Inflammatory macrophage treated with lipopolysaccharide for 1 hour (primary cell): ENCODE data around the gene SHISA6.

Experiments
- DNase-seq, 2 donors: peaks; one replicate each; pipeline ENCODE4 v3.0.0-alpha.2; 2020 to 2022

Gene SHISA6

DNA sequence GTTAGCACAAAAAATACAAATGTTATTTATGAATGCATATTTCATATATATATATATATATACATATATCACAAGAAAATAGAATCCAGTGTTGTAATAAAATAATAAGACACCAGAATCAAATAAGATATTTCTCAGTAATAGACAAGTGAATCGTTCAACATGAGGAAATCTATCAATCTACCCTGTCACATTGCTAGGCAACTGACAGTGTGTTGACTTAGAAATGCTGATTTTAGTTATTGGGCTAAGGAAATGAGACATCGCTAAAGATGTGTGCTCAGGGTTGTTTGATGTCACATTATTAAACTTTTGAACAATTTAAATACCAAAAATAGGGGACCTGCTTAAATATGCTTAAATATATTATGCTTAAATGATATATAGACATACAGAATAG, 307.4 kb downstream of the SHISA6 start:
- no peak for DNase-seq

DNA sequence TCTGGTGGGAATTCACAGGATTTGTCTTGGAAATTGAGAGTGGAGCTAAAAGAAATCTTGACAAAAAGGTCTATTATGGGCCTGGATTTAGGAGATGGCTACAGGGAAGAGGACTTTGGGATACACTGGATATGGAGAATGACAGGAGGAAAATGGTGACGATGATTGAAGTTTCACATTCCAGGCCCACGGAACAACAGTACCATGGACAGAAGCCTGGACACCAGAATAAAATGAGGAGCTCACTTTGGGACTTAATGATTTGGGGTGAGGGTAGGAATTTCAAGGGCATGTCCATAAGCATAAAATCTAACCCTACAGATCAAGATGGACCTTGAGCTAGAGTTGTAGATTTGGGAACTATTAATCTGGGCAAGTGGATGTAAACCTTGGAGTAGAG, 309.4 kb downstream of the SHISA6 start:
- DNase-seq, result no peak

DNA sequence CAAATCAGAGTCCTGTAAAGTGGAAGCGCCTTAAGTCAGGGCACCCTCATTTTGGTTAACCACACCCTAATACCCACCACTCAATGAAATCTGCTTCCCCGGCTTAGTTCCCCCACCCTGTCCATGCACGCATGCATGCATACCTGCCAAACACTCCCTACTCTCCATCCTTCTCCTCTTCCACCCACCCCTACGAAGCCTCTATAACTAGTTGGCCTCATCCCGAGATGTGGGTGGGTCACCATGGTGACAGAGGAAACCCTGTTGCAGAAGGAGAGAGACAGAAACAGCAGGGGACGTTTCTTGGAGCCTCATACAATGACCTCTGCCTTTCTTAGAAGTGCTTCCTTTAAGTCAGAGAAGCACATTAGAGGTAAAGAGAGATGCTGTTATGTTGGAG, 310.4 kb downstream of the SHISA6 start:
- no peak for DNase-seq

DNA sequence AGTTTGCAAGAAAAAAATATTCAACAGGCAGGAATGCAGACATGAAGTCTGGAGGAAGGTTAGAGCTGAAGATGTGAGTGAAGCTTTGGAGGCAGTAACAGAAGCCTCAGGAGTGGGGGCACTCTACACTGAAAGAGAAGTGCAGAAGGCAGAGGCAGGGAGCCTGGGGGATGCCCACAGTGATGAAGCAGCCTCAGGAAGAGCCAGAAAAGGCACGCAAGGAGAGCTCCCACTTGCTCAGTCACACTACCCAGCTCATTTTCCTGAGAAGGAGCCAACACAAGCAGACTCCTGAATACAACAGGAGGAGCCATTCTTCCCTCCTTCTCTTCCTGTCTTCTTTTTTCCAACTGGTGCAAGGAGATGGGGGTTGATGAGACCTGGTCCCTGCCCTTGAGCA, 312.1 kb downstream of the SHISA6 start:
- no peak for DNase-seq

DNA sequence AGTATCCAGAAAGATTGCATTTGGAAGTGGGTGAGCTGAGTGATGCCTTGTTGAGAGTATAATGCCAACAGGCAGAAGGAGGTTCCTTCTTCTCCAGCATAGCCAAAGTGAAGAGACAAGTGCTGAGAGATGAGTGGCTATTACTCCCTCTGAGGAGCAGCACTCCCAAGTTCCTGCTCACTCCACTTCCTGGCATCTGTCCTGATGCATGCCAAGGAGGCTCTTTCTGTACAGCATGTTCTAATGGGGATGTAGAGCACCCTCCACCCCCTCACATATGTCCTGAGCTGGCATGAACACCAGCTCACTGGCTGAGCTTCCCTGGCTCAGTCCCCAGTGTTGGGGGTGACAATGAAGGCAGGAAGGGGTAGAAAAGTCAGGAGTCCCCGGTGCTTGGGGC, 313.0 kb downstream of the SHISA6 start:
- no peak for DNase-seq

DNA sequence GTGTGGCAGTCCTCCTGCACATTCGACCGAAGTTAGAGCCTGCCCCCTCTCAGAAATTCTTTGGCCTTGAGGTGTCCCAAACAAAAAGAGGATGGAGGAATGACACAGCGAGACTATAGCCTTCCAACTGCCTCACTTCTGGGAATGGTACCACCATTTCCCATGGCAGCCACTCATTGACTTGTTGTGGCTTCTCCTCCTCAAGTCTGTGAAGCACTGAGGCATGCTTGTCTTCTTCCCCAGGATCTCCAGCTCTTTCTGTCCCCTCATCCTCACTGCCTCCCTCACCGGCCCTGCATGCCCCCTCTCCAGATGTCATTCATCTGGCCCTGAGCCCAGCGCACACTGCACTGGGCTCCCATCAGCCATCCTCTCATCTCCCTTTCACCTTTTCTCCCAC, 313.5 kb downstream of the SHISA6 start:
- no peak for DNase-seq

DNA sequence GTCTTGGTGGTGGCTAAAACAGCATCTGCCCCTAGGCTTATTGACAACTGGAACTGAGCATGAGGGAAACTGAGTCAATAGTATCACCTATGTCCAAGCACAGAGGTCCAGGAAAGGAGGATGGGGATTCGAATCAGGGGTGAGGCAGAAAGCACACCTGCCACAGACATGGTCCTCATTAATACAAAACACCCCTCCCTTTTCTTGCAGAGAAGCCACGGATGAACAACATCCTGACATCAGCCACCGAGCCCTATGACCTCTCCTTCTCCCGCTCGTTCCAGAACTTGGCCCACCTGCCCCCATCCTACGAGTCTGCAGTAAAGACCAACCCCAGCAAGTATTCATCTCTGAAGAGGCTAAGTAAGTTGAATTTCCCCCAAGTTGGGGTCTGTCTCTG, 314.5 kb downstream of the SHISA6 start:
- DNase-seq, result no peak

DNA sequence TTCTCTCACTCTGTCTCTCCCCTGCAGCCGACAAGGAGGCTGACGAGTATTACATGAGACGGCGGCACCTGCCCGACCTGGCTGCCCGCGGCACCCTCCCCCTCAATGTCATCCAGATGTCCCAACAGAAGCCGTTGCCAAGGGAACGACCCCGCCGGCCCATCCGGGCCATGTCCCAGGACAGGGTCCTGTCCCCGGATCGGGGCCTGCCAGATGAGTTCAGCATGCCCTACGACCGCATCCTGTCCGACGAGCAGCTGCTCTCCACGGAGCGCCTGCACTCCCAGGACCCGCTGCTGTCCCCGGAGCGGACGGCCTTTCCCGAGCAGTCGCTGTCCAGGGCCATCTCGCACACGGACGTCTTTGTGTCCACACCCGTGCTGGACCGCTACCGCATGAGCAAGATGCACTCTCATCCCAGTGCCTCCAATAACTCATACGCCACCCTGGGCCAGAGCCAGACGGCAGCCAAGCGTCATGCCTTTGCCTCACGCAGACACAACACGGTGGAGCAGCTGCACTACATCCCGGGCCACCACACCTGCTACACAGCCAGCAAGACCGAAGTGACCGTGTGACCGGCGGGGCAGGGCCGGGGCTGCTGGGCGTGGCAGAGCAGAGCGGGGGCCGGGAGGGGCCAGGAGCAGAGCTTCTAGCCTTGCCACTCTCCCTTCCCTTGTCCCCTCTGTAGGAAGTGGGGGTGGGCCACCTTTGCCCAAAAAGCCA, 316.9 kb downstream of the SHISA6 start:
- no peak for DNase-seq

DNA sequence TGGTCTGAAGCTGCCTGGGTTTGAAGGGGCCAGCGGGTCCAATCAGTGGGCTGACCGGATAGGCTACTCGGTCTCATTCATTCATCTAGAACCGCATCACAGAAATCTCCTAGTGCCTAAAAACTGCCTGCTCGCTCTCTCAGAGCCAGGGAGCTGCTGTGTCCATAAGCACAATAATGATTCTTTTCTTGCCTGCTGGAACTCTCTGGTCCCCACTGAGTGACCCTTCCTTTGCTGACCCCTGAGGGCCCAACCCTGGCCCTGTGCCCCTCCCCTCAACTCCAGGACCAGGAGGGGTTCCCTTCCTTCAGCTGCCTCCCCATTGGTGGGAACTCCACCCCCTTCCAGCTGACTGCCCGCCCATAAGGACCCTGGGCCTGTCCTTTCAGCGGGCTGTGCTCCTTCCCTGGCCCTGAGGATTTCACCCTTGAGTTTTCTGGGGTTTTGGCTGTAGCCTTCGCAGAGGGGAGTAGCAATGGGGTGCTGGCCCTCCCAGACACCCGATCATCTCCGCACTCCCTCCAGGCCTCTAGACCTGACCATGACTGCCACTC, 317.7 kb downstream of the SHISA6 start:
- DNase-seq, result no peak

DNA sequence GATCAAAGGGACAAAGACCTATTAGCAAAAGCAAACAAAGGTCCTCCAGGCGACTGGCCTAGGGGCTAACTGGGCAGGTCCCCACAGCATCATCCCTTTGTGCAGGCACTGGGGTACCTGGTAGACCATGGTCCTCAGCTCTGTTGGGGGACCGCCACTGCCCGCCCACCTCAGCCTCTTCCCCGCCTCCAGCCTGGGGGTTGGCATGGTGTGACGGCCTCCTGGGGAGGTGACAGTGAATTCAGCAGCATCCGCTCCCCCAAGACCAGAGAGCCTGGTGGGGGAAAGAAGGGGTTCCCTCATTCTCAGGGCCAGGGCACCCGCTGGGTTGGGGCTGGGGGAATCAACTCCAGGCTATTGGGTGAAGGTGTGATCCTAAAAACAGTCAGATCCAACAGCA, 318.6 kb downstream of the SHISA6 start:
- no peak for DNase-seq

DNA sequence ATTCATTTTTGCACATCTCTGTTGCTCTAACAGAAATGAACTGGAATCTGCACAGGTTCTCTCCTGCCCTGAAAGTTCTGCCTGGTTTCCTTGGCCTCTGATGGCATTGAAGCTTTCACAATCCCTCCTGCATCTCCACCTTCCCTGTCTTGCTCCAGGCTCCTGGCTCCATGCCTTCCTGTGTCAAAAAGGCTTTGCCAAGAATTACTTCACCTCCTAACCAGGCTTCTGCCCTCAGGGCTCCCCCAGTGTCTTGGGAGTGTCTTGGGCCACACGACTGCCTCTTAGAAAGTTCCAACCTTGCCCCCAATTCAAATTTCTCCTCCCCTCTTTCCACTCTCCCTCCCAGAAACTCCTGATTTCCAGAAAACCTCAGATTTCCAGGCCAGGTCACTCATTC, 320.3 kb downstream of the SHISA6 start:
- no peak for DNase-seq

DNA sequence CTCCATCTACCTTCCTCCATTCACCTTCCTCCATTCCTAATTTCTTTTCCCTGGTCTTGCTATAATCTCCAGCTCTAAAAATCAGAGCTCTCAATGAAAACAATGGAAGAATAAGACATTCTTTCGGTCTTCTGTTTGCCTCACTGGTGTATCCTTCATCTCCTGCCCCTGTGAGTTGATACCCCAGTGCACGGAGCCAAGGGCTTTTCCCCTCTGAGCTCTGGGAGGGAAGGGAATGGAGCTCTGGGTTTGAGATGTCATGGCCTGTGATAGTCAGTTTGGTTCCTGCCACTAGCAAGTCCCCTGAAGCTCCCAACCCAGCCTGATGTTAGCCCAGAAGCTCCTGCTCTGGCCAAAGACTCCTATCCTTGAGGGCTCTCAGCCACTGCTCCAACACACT, 320.7 kb downstream of the SHISA6 start:
- DNase-seq, result no peak

DNA sequence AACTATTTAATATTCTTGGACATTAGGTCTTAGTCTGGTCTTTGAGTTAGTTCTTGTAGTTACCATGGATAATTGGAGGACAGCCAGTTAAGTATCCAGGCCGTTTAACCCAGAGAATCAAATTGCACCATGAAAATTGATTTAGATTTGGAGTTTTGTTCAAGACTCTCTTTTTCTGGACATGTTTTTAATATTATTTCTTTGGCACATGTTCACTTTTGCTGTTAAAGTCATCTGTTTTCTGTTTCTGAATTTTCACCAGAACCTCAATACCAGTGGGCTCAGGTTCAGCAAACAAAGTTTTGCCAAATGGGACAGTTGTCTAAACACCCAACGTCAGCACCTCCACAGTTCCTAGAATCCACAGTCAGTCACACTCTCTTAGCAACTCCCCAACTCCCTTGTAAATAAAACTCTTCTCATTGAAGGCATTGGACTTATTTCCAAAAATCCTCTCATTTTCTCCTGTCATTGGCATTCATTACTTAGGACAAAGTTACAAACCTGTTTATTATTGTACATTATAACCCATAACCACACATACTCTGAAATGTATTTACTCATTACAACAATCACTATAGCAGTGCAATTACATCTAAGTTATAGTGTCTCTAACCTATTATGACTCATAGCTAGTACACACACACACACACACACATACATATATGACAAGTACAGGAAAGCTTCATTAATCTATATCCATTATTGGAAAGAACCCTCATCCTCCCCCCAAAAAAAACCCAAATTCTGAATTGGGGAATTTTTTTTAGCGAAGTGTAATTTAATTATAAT, 323.8 kb downstream of the SHISA6 start:
- DNase-seq, result no peak

DNA sequence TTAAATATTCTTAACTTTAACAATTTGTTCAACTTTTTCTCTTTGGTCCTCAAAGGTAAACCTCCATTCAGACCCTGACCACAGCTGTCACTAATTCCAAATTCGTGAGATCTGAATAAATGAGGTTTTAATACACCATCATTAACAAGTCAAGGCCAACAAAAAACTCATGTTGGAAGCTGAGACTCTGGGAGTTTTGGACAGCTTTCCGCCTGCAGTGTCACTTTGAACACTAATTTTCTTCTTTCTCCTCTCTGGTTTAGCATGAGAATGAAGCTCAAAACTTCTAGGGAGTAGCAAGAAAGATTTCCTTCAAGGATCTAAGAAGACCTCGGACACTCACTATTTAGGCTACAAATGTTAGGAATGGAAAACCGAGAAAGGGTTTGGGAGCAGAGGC, 324.6 kb downstream of the SHISA6 start:
- DNase-seq, result no peak

DNA sequence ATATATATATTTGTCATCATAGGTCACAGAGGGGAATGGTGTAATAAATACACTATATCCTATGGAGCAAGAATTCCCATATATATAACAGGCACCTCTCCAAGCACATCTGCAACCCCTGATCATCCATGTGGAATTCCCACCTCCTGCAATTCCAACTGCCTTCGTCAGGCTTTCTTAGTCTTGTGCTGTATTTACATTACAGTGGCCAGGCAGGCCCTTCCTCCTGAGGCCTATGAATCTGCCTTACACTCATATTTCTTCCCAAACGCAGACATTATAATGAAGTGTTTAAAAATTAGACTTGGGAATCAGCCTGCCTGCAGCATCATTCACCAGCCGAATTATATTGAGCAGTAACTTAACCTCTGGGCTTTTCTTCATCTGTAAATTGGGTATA, 338.0 kb downstream of the SHISA6 start:
- no peak for DNase-seq

DNA sequence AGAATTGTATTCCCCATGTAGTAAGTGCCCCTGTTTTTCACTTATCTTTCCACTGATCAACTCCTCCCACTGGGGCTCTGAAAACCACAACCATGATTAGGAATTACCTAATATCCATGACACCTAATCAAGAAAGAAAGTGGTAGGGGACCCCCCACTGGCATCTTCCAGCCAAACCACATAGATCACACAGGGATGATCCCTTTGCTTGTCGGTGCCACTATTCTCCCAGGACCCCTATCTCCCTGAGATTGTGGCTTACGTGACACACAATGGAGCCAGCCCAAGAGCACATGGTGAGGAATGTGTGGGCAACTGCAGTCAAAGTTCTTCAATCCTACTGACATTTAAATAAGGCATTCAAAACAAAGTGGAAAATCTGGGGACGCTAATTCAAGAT, 339.7 kb downstream of the SHISA6 start:
- DNase-seq, result no peak

DNA sequence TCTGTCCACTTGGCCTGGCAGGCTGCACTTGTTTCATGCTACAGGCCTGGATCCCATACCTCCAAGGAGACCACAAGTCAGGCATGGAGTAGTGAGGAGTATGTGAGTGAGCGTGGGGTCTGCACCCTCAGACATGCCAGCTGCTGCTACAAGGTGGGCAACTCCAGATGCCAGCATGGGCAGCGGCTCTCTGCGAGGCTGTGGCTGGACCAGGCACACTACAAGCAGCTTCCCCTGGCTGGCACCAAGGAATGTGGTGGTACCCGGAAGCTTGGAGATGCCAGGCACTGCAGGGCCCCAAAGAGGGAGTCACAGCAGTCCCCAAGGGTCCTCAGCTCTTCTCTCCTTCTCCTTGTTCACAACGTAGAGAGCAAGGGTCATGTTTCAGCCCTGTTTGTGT, 341.2 kb downstream of the SHISA6 start:
- DNase-seq, result no peak

DNA sequence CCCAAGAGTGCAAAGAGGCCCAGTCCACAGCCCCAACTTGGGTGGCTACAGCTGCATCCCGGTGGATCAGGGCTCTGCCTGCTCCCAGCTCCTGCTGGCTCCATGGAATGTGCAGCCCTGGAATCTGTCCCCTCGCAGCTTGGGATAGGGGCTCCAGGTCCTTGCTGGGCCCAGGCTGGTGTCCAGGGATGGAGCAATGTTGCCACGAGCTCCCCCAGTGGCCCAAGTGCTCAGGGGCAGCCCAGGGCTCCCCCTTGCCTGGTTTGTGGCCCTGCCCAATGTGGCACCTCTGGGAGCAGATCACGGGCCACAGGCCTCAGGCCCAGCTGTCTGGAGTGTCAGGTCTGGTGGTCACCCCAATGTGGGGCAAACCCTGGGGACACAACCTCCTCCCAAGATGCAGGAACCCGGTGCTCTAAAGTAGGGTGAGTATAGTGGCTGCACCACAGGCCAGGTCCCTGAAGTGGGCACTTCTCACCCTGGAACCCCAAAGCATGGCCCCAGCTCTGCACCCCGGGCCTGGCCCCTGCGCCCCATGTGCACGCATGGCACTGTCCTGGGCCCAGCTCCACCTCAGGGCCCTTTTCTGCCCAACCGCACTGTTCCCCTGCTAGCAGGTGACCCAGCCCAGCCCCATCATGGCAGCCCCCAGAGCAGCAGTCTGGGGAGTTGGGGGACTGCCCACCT, 342.4 kb downstream of the SHISA6 start:
- no peak for DNase-seq

DNA sequence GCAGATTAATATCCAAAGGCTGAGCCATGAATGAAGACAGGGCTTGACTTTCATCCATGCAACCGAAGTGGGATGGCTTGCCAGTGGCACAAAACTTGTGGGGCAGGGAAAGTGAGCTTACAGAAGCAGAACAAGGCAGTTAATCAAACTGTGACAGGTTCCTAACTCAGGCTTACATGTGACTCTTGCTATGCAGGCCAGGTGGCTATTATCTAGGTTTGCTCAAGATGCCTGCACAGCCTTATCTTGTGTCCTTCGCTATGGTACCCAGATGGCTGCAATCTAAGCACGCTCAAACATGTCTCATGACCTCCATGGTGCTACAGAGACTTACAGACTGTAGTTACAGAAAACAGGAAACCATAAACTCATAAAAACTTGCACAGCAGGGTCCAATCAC, 348.7 kb downstream of the SHISA6 start:
- no peak for DNase-seq

DNA sequence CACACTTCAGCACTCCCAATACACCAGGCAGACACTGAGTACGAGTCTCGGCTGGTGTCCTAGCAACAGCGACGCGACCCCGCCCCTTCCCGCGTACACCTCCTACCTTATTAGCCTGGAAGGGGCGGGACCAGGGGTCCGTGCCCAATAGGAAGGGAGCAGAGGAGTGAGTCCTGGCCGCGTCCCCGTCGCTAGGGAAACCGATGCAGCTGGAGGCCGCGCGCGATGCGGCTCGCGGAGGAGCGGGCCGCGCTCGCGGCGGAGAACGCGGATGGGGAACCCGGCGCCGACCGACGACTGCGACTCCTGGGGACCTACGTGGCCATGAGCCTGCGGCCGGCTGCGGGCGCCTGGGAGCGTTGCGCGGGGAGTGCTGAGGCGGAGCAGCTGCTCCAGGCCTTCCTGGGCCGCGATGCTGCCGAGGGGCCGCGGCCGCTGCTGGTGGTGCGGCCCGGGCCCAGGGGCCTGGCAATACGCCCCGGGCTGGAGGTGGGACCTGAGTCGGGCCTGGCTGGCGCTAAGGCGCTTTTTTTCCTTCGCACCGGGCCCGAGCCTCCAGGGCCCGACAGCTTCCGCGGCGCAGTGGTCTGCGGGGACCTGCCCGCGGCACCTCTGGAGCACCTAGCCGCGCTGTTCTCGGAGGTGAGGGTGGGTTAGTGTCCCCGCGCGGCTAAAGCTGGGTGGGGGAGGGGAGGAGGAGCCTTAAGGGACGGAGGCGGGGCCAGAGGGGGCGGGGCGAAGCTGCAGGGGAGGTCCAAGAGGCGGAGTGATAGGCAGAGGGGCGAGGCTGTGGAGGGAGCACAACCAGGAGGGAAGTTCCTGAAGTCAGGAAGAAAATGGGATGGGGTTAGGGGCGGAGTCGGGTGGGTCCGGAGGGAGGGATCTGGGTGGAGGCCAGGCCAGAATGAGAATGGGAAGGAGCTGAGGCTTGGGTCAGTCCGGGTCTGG, 357.5 kb downstream of the SHISA6 start, which contains the start of gene DNAH9:
TSS of gene DNAH9 (plus strand) at position 197 of the 948 bp plus-strand sequence. CDS start at position 226, 29 bp downstream.
- DNase-seq, result no peak

DNA sequence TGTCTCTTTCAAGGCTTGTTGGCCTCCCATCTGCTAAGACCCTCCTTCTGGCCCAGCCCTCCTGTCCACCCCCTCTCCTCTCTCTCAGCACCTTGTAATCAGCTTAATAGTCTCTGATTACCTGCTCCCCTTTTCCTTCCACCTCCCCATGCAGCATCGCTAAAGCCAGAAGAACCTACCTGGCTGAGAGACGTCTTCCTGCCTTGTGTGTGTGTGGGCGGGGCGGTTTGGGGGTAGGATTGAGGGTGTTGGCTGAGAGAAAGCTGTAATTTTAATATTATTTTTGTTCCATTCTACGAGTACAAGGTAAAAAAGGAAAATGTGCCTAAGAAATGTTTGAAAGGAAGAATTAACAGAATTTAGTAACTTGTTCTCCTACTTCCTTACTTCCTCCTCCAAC, 360.6 kb downstream of the SHISA6 start:
- DNase-seq, result no peak

DNA sequence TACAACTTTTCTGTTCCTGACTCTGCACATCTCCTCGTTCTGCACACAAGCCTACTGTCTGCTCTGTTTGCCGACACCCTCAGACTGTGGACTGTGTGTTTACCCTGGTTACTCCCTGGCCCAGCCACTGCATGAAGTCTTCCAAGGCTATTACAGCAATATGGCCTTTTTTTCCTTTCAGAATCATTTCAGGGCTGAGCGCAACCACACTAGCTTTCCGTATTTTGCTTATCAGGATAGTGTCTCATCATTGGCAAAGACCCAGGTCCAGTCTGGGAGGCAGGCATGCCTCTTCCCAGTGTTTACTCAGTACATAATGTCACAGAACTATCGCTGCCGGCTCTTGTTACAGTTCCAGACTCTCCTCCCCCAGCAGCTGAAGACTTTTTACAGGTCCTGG, 367.4 kb downstream of the SHISA6 start:
- DNase-seq, result no peak
